Uterus (tissue), 4 donors: Measurements from ENCODE around the gene ACAD11. TPM values are rescaled to one million over a fixed set of nuclear protein-coding genes. Genes with fewer than 3 reads are reported as not detected.

Experiments
- DNase-seq, 2 donors: peaks; one replicate each; pipeline ENCODE4 v3.0.0-alpha.2; 2019 to 2020
- H3K27ac ChIP-seq, 2 donors: fragments of 200-600 bp; sonication (generic); 1 replicate in 1 of 2; 2 replicates in 1 of 2; pipeline ENCODE4 v1.5.1; 2016 to 2018
- H3K27me3 ChIP-seq, 2 donors: fragments of 200-600 bp; sonication (generic); one replicate each; pipeline ENCODE4 v1.5.1; 2018 to 2019; ENCODE audit warnings: control low read depth in 1 of 2
- H3K36me3 ChIP-seq, 2 donors: fragments of 200-600 bp; sonication (generic); one replicate each; pipeline ENCODE4 v1.5.1; 2019; ENCODE audit warnings: control low read depth in 1 of 2
- H3K4me1 ChIP-seq, 2 donors: fragments of 200-600 bp; sonication (generic); one replicate each; pipeline ENCODE4 v1.5.1; 2018 to 2019; ENCODE audit warnings: control low read depth in 1 of 2
- H3K4me3 ChIP-seq, 2 donors: fragments of 200-600 bp; sonication (generic); 1 replicate in 1 of 2; 2 replicates in 1 of 2; pipeline ENCODE4 v1.5.1; 2018 to 2019; ENCODE audit warnings: mild to moderate bottlenecking in 1 of 2
- H3K9me3 ChIP-seq, 2 donors: fragments of 200-600 bp; sonication (generic); one replicate each; pipeline ENCODE4 v1.5.1; 2019; ENCODE audit warnings: control low read depth in 1 of 2
- CTCF ChIP-seq, 4 experiments: fragments of 200-600 bp in 2 of 4; fragments of 450-650 bp in 2 of 4; sonication (generic) in 2 of 4; IDR thresholded peaks; one replicate each; pipeline ENCODE4 v1.5.1; 2016 to 2019; ENCODE audit warnings: antibody characterized with exemption in 4 of 4, mild to moderate bottlenecking in 2 of 4, moderate library complexity in 1 of 4
- POLR2A ChIP-seq, 2 donors: fragments of 450-650 bp; IDR thresholded peaks; one replicate each; pipeline ENCODE4 v1.6.1; 2016; ENCODE audit warnings: antibody characterized with exemption in 2 of 2, mild to moderate bottlenecking in 1 of 2, moderate library complexity in 1 of 2
- intact Hi-C: fragments of 100-400 bp; cut with DNase I; formaldehyde crosslinking; loops from one replicate; pipeline ENCODE4 v1.15.1; 2023; ENCODE audit warnings: low total_unique reads
- total RNA-seq, 4 donors: library from RNA; depleted of rRNA in 3 of 4; stranded (reverse); fragments of >200 nt in 3 of 4; gene quantifications; one replicate each; pipeline versions ENCODE4 v1.1.0 to v1.2.4, GENCODE V29; 2014 to 2023
- donor health status: DM: yes; HTN: yes; CAD: no.

The ACAD11 gene
- total RNA-seq, 4 donors from 2014 or later = 24.7 to 115 (median 47.0) TPM

- TF ChIP-seq POLR2A (IDR thresholded peaks at IDR 0.05) = no peak
- TF ChIP-seq CTCF (IDR thresholded peaks at IDR 0.05) = no peak
- Histone ChIP-seq H3K36me3 (no peaks in the 10 kb centered on the region), H3K4me1 (no peaks in the 10 kb centered on the region)
Measured at GRCh38 chr3:132637590-132637989, 22.0 kb downstream of the ACAD11 start.

GRCh38 chr3:132635052-132635451 lies 24.6 kb downstream of the ACAD11 start:
- Histone ChIP-seq H3K27ac (no peak overlapping the region), H3K36me3 (no peaks in the 10 kb centered on the region), H3K9me3 (no peaks in the 10 kb centered on the region), H3K27me3 (no peaks in the 10 kb centered on the region), H3K4me3 (no peak overlapping the region), H3K4me1 (no peaks in the 10 kb centered on the region)
- TF ChIP-seq CTCF (IDR thresholded peaks at IDR 0.05) (no peak), POLR2A (IDR thresholded peaks at IDR 0.05) (no peak)
- intact Hi-C loops = no loop called here
- no peak for DNase-seq

More at GRCh38 chr3:132637590-132637989, 22.0 kb downstream of the ACAD11 start:
- no peaks in the 10 kb centered on the region for H3K27me3 ChIP-seq
- intact Hi-C loops = no loop called here
- DNase-seq = no peak
- H3K4me3 ChIP-seq = no peak overlapping the region
- no peak overlapping the region for H3K27ac ChIP-seq
- H3K9me3 ChIP-seq = no peaks in the 10 kb centered on the region

GRCh38 chr3:132630612-132631011 lies 29.0 kb downstream of the ACAD11 start:
- intact Hi-C loops = no loop called here

GRCh38 chr3:132629928-132630327 lies 29.7 kb downstream of the ACAD11 start:
- Histone ChIP-seq H3K36me3 (no peaks in the 10 kb centered on the region), H3K27ac (no peak overlapping the region), H3K9me3 (no peaks in the 10 kb centered on the region), H3K4me3 (no peak overlapping the region), H3K27me3 (no peaks in the 10 kb centered on the region), H3K4me1 (no peaks in the 10 kb centered on the region)
- TF ChIP-seq CTCF (IDR thresholded peaks at IDR 0.05) = no peak
- no peak for TF ChIP-seq POLR2A (IDR thresholded peaks at IDR 0.05)
- no peak for DNase-seq
- intact Hi-C loops = no loop called here

More at GRCh38 chr3:132630612-132631011, 29.0 kb downstream of the ACAD11 start:
- Histone ChIP-seq H3K4me3 (no peak overlapping the region), H3K27me3 (no peaks in the 10 kb centered on the region), H3K4me1 (no peaks in the 10 kb centered on the region), H3K27ac (no peak overlapping the region), H3K36me3 (no peaks in the 10 kb centered on the region), H3K9me3 (no peaks in the 10 kb centered on the region)
- TF ChIP-seq POLR2A (IDR thresholded peaks at IDR 0.05) (no peak), CTCF (IDR thresholded peaks at IDR 0.05) (no peak)
- no peak for DNase-seq

GRCh38 chr3:132628157-132628556 lies 31.5 kb downstream of the ACAD11 start:
- no peak for TF ChIP-seq CTCF (IDR thresholded peaks at IDR 0.05)
- no peak for TF ChIP-seq POLR2A (IDR thresholded peaks at IDR 0.05)
- Histone ChIP-seq H3K27me3 (no peaks in the 10 kb centered on the region), H3K36me3 (no peaks in the 10 kb centered on the region), H3K27ac (peak overlapping the region; percentile 4 to 14), H3K4me3 (no peak overlapping the region), H3K9me3 (no peaks in the 10 kb centered on the region), H3K4me1 (no peaks in the 10 kb centered on the region)
- no peak for DNase-seq
- intact Hi-C loops = no loop called here
